ENCODE results near the gene MAP3K14. TPM values are rescaled to one million over a fixed set of nuclear protein-coding genes. Genes with fewer than 3 reads are reported as not detected.

Gene MAP3K14
- total RNA-seq, 1 experiment from 2014 or later, result 7.8 TPM

- H3K18ac ChIP-seq (ENCODE audit: insufficient read length, low read depth, low read length), result no peak overlapping the region
- no peak overlapping the region for H3T11ph ChIP-seq (ENCODE audit: low read length)
- H3K4ac ChIP-seq (ENCODE audit: low read depth, low read length), result no peak overlapping the region
- H3K79me1 ChIP-seq (ENCODE audit: insufficient read depth, low read depth, low read length, poor library complexity, severe bottlenecking), result no peaks in the 10 kb centered on the region
- DNase-seq, result peak; percentile 42
- peaks cover 48% of the 10 kb centered on the region for H3K27me3 Mint-ChIP-seq (ENCODE audit: low read depth)
- H2BK20ac ChIP-seq (ENCODE audit: low read depth, low read length, poor library complexity, severe bottlenecking), result no peak overlapping the region
- peaks cover under 1% of the 10 kb centered on the region; the same call in 1 of the 2 replicates for H3K27me3 ChIP-seq (ENCODE audit: insufficient read depth, low read length)
- peaks cover 8% of the 10 kb centered on the region for H3K23me2 ChIP-seq (ENCODE audit: insufficient read length, low read depth, low read length, poor library complexity, severe bottlenecking)
- no peak overlapping the region for H2AFZ ChIP-seq (ENCODE audit: low read length)
- TF ChIP-seq CTCF (conservative IDR thresholded peaks at IDR 0.05), result no peak
- no peak overlapping the region for H3K27ac ChIP-seq (ENCODE audit: insufficient read length, low read depth, low read length)
- H4K20me1 ChIP-seq (ENCODE audit: control insufficient read depth, insufficient read depth, insufficient read length), result no peaks in the 10 kb centered on the region
- no peak overlapping the region for H2BK5ac ChIP-seq (ENCODE audit: insufficient read length, low read length)
- WGBS (ENCODE audit: extremely low coverage, insufficient read length, low lambda C conversion rate), result no CpG with 5 or more reads among the region's 11 CpGs
- H3K23ac ChIP-seq (ENCODE audit: insufficient read length, low read depth, low read length), result no peak overlapping the region
- H3K56ac ChIP-seq (ENCODE audit: insufficient read length, low read depth, low read length), result no peak overlapping the region
- no peaks in the 10 kb centered on the region; the same call in 1 of the 2 replicates for H3K4me1 ChIP-seq (ENCODE audit: insufficient read depth, low read length)
- H3K4me3 Mint-ChIP-seq, result peak overlapping the region in 1 of 2 experiments; percentile 51; a peak in 1 of 5 replicates
- no peak overlapping the region for H3K9ac ChIP-seq (ENCODE audit: extremely low read depth, insufficient read length, low read length)
- H3K79me2 ChIP-seq (ENCODE audit: insufficient read depth, low read length), result no peaks in the 10 kb centered on the region
- no peak overlapping the region for H2BK120ac ChIP-seq (ENCODE audit: low read depth, low read length, poor library complexity, severe bottlenecking)
- no peaks in the 10 kb centered on the region for H3K36me3 Mint-ChIP-seq (ENCODE audit: insufficient read depth in 1 of 3, low read depth in 3 of 3)
- H2AK5ac ChIP-seq (ENCODE audit: insufficient read length, low read length), result no peak overlapping the region
- no peak overlapping the region for H4K91ac ChIP-seq (ENCODE audit: insufficient read length, low read depth, low read length)
- H3K9me3 Mint-ChIP-seq, result no peaks in the 10 kb centered on the region
- H4K5ac ChIP-seq (ENCODE audit: insufficient read length, low read depth, low read length), result no peak overlapping the region
- H3K4me2 ChIP-seq (ENCODE audit: insufficient read depth, insufficient read length, low read length), result no peak overlapping the region
- H4K8ac ChIP-seq (replicated peaks; ENCODE audit: insufficient read length, low read depth, low read length), result no peak overlapping the region
- H2BK12ac ChIP-seq (ENCODE audit: insufficient read length, low read depth, low read length), result no peak overlapping the region
- no peak overlapping the region for H2BK15ac ChIP-seq (ENCODE audit: low read depth, low read length)
- no peak overlapping the region for H3K14ac ChIP-seq (ENCODE audit: insufficient read depth, low read length)
- no peak overlapping the region for H3K27ac Mint-ChIP-seq
- no peaks in the 10 kb centered on the region for H3K9me3 ChIP-seq (ENCODE audit: control insufficient read depth, low read depth, low read length)
- peaks cover 30 to 65% of the 10 kb centered on the region in 2 experiments for H3K4me1 Mint-ChIP-seq
Observed at GRCh38 chr17:45225964-45226530, 90.8 kb downstream of the MAP3K14 start.
